ENCODE data around the gene EDN3. TPM values are rescaled to one million over a fixed set of nuclear protein-coding genes. Genes with fewer than 3 reads are reported as not detected.
A peak's percentile ranks its signal among the peaks of the same experiment; 100 is the strongest.

The EDN3 gene
- total RNA-seq, 1 experiment from 2014 or later = 41.8 TPM

- CTCF ChIA-PET = no interaction called here
- Mint-ChIP-seq H3K4me3 (ENCODE audit: unreplicated experiment) (peak overlapping the region; percentile 74), H3K27ac (ENCODE audit: unreplicated experiment) (no peak overlapping the region), H3K4me1 (ENCODE audit: low read depth, unreplicated experiment) (no peaks in the 10 kb centered on the region), H3K9me3 (ENCODE audit: unreplicated experiment) (no peaks in the 10 kb centered on the region), H3K36me3 (ENCODE audit: insufficient read depth, unreplicated experiment) (peaks cover 25% of the 10 kb centered on the region), H3K27me3 (ENCODE audit: insufficient read depth, unreplicated experiment) (peaks cover 19% of the 10 kb centered on the region)
- Histone ChIP-seq H3K27me3 (replicated peaks; ENCODE audit: control insufficient read depth, insufficient read depth, low read length) (no peaks in the 10 kb centered on the region), H3K9me3 (no peaks in the 10 kb centered on the region), H3K4me3 (ENCODE audit: low read depth, low read length) (peak overlapping the region; percentile 46), H3K4me1 (peaks cover 10% of the 10 kb centered on the region), H3K36me3 (ENCODE audit: control insufficient read depth, insufficient read depth, low read length) (no peaks in the 10 kb centered on the region; the same call in 1 of the 2 replicates)
- intact Hi-C loops (cut with micrococcal nuclease; ENCODE audit: unreplicated experiment) = no loop called here
- BruUV-seq (replicated peaks) = no TSS peak
- DNase-seq = no peak
- POLR2A ChIA-PET = no interaction called here
- TF ChIP-seq CTCF (IDR thresholded peaks at IDR 0.05; ENCODE audit: insufficient read depth in 1 of 2, low read depth in 1 of 2, low read length in 1 of 2, severe bottlenecking in 1 of 2, unreplicated experiment in 1 of 2) = no peak
These were observed 1.1 kb downstream of the EDN3 start for GRCh38 chr20:59301343-59302007.

GRCh38 chr20:59305908-59306655 is 5.7 kb downstream of the EDN3 start:
- Histone ChIP-seq H3K4me3 (ENCODE audit: low read depth, low read length) (no peak overlapping the region), H3K36me3 (ENCODE audit: control insufficient read depth, insufficient read depth, low read length) (no peaks in the 10 kb centered on the region; the same call in 1 of the 2 replicates), H3K4me1 (peaks cover 28% of the 10 kb centered on the region), H3K9me3 (no peaks in the 10 kb centered on the region), H3K27me3 (replicated peaks; ENCODE audit: control insufficient read depth, insufficient read depth, low read length) (no peaks in the 10 kb centered on the region)
- H3K27me3 Mint-ChIP-seq (ENCODE audit: insufficient read depth, unreplicated experiment) = peaks cover 19% of the 10 kb centered on the region
- ChIA-PET CTCF (interaction anchor here (0.7 to 1.1 kb wide), 2 partner anchors 98 to 274 kb away, joined by 3 to 8 read pairs; partner anchors contain the start of gene ATP5F1E), POLR2A (interaction anchor here (0.6 kb wide), 1 partner anchor 124 kb away, joined by 6 read pairs; no protein-coding TSS in a partner anchor)
- DNase-seq = no peak
- H3K4me1 Mint-ChIP-seq (ENCODE audit: low read depth, unreplicated experiment) = peaks cover 34% of the 10 kb centered on the region
- H3K4me3 Mint-ChIP-seq (ENCODE audit: unreplicated experiment) = no peak overlapping the region
- H3K9me3 Mint-ChIP-seq (ENCODE audit: unreplicated experiment) = no peaks in the 10 kb centered on the region
- BruUV-seq (replicated peaks) = no TSS peak
- H3K27ac Mint-ChIP-seq (ENCODE audit: unreplicated experiment) = no peak overlapping the region
- TF ChIP-seq CTCF (IDR thresholded peaks at IDR 0.05; ENCODE audit: insufficient read depth in 1 of 2, low read depth in 1 of 2, low read length in 1 of 2, severe bottlenecking in 1 of 2, unreplicated experiment in 1 of 2) = no peak
- intact Hi-C loops (cut with micrococcal nuclease; ENCODE audit: unreplicated experiment) = loop anchor here (5.0 kb wide), 1 partner anchor 84 kb away; no protein-coding TSS in a partner anchor
- H3K36me3 Mint-ChIP-seq (ENCODE audit: insufficient read depth, unreplicated experiment) = peaks cover 42% of the 10 kb centered on the region

GRCh38 chr20:59307270-59307669 is 6.9 kb downstream of the EDN3 start:
- no peaks in the 10 kb centered on the region for H3K9me3 Mint-ChIP-seq (ENCODE audit: unreplicated experiment)
- DNase-seq = no peak
- H3K27me3 Mint-ChIP-seq (ENCODE audit: insufficient read depth, unreplicated experiment) = peaks cover 15% of the 10 kb centered on the region
- H3K27me3 ChIP-seq (replicated peaks; ENCODE audit: control insufficient read depth, insufficient read depth, low read length) = no peaks in the 10 kb centered on the region
- ChIA-PET POLR2A (no interaction called here), CTCF (interaction anchor here (1.1 kb wide), 1 partner anchor 275 kb away, joined by 3 read pairs; the partner anchor contains the start of gene ATP5F1E)
- intact Hi-C loops (cut with micrococcal nuclease; ENCODE audit: unreplicated experiment) = loop anchor here (5.0 kb wide), 1 partner anchor 85 kb away; no protein-coding TSS in a partner anchor
- no peak overlapping the region for H3K27ac Mint-ChIP-seq (ENCODE audit: unreplicated experiment)
- H3K4me1 ChIP-seq = peaks cover 28% of the 10 kb centered on the region
- peaks cover 34% of the 10 kb centered on the region for H3K4me1 Mint-ChIP-seq (ENCODE audit: low read depth, unreplicated experiment)
- no peak overlapping the region for H3K4me3 Mint-ChIP-seq (ENCODE audit: unreplicated experiment)
- peaks cover 42% of the 10 kb centered on the region for H3K36me3 Mint-ChIP-seq (ENCODE audit: insufficient read depth, unreplicated experiment)
- no peaks in the 10 kb centered on the region for H3K9me3 ChIP-seq
- TF ChIP-seq CTCF (IDR thresholded peaks at IDR 0.05; ENCODE audit: insufficient read depth in 1 of 2, low read depth in 1 of 2, low read length in 1 of 2, severe bottlenecking in 1 of 2, unreplicated experiment in 1 of 2) = no peak
- H3K36me3 ChIP-seq (ENCODE audit: control insufficient read depth, insufficient read depth, low read length) = no peaks in the 10 kb centered on the region; the same call in 1 of the 2 replicates
- H3K4me3 ChIP-seq (ENCODE audit: low read depth, low read length) = no peak overlapping the region
- no TSS peak for BruUV-seq (replicated peaks)
